K562 (cell line): ENCODE measurements around the gene MED19. TPM values are rescaled to one million over a fixed set of nuclear protein-coding genes. Genes with fewer than 3 reads are reported as not detected.

Experiments used
- CREB1 ChIP-seq, 2 experiments: sonication (generic) in 1 of 2; formaldehyde crosslinking in 1 of 2; IDR thresholded peaks; 2 replicates each; pipeline versions ENCODE4 v1.6.1 to v1.8.0; 2012 to 2022; ENCODE audit warnings: inconsistent platforms in 1 of 2, mild to moderate bottlenecking in 1 of 2, missing genetic modification reagents in 1 of 2, moderate library complexity in 1 of 2
- CTBP1 ChIP-seq: fragments of 450-650 bp; IDR thresholded peaks from 2 replicates; pipeline ENCODE4 v1.6.1; 2016; ENCODE audit warnings: borderline replicate concordance
- EP400 ChIP-seq: fragments of 450-650 bp; IDR thresholded peaks from 2 replicates; pipeline ENCODE4 v1.6.1; 2017; ENCODE audit warnings: antibody characterized with exemption, mild to moderate bottlenecking, moderate library complexity
- ESRRB ChIP-seq: fragments of 250-450 bp; sonication (Bioruptor Pico); IDR thresholded peaks from 2 replicates; pipeline ENCODE4 v1.5.0; 2020; ENCODE audit warnings: mild to moderate bottlenecking, moderate library complexity, borderline replicate concordance
- GATAD2B ChIP-seq: fragments of 450-650 bp; IDR thresholded peaks from 2 replicates; pipeline ENCODE4 v1.6.1; 2017; ENCODE audit warnings: mild to moderate bottlenecking, borderline replicate concordance
- HNRNPL ChIP-seq: fragments of 200-400 bp; formaldehyde crosslinking; IDR thresholded peaks from 2 replicates; pipeline ENCODE4 v1.6.1; 2017; ENCODE audit warnings: low read depth, mild to moderate bottlenecking, low read length
- KDM4B ChIP-seq, 2 experiments: fragments of 450-650 bp in 1 of 2; sonication (generic) in 1 of 2; IDR thresholded peaks; 2 replicates each; pipeline ENCODE4 v1.6.1; 2016 to 2017; ENCODE audit warnings: borderline replicate concordance in 2 of 2, antibody characterized with exemption in 1 of 2, low read depth in 1 of 2, mild to moderate bottlenecking in 1 of 2
- MCM2 ChIP-seq: fragments of 450-650 bp; IDR thresholded peaks from 2 replicates; pipeline ENCODE4 v1.6.1; 2017; ENCODE audit warnings: low read depth, mild to moderate bottlenecking
- RUNX1 ChIP-seq: sonication (generic); IDR thresholded peaks from 2 replicates; pipeline ENCODE4 v1.6.1; 2016; ENCODE audit warnings: antibody characterized with exemption, low read depth
- SIRT6 ChIP-seq: IDR thresholded peaks from one replicate; pipeline ENCODE4 v1.6.1; 2012; ENCODE audit warnings: low read depth, mild to moderate bottlenecking, control low read depth, inconsistent platforms, low read length, moderate library complexity
- TBP ChIP-seq: optimal IDR thresholded peaks from 2 replicates; pipeline ENCODE3; 2011; ENCODE audit warnings: low read depth, low read length, improper control_type of control experiment
- ZBTB1 ChIP-seq: sonication (generic); formaldehyde crosslinking; IDR thresholded peaks from 2 replicates; pipeline ENCODE4 v1.8.1; 2023; ENCODE audit warnings: missing genetic modification reagents, low read depth, mild to moderate bottlenecking, borderline replicate concordance
- ZKSCAN1 ChIP-seq: fragments of 150-350 bp; IDR thresholded peaks from 2 replicates; pipeline ENCODE4 v1.6.1; 2016; ENCODE audit warnings: low read depth, low read length
- ZNF134 ChIP-seq: fragments of 250-450 bp; sonication (Bioruptor Pico); conservative IDR thresholded peaks from 2 replicates; pipeline ENCODE4 v1.4.0; 2020
- ZNF384 ChIP-seq: IDR thresholded peaks from 2 replicates; pipeline ENCODE4 v1.6.1; 2012; ENCODE audit warnings: low read depth, low read length, improper control_type of control experiment
- ZNF41 ChIP-seq: fragments of 250-450 bp; sonication (Bioruptor Pico); conservative IDR thresholded peaks from 2 replicates; pipeline ENCODE4 v1.4.0; 2020; ENCODE audit warnings: mild to moderate bottlenecking
- ZNF644 ChIP-seq: fragments of 200-800 bp; sonication (Bioruptor generic); IDR thresholded peaks from 2 replicates; pipeline ENCODE4 v1.6.1; 2016; ENCODE audit warnings: low read depth, missing genetic modification characterization, missing compliant biosample characterization
- ZNF707 ChIP-seq: fragments of 250-450 bp; sonication (Bioruptor Pico); conservative IDR thresholded peaks from 2 replicates; pipeline ENCODE4 v1.8.0; 2022; ENCODE audit warnings: inconsistent platforms, mild to moderate bottlenecking, moderate library complexity
- polyA plus RNA-seq, 8 experiments: library from polyadenylated mRNA; depleted of rRNA in 4 of 8; stranded (reverse) in 5 of 8; unstranded in 3 of 8; fragments of >200 nt; fragmentation: Nextera tagmentation in 2 of 8; fragmentation: Illumina TruSeq in 1 of 8; extraction: Ambion mirVana in 2 of 8; extraction: Trizol in 1 of 8; gene quantifications; 2 replicates each; pipeline versions ENCODE4 v1.2.1 to v1.2.3, GENCODE V29; 2011 to 2014; ENCODE audit warnings: inconsistent platforms in 1 of 8, missing spikeins in 1 of 8
- total RNA-seq, 7 experiments: library from RNA; depleted of rRNA in 6 of 7; stranded (reverse); fragments of >200 nt in 6 of 7; fragmentation: Illumina TruSeq in 2 of 7; extraction: Trizol in 2 of 7; gene quantifications; 2 replicates each; pipeline versions ENCODE4 v1.2.1 to v1.2.3, GENCODE V29; 2011 to 2021; ENCODE audit warnings: low replicate concordance in 1 of 7
- TF ChIP-seq, protein P1 (sequence below): sonication (generic); formaldehyde crosslinking; IDR thresholded peaks from 2 replicates; pipeline ENCODE4 v1.8.0; 2023; ENCODE audit warnings: mild to moderate bottlenecking, missing genetic modification reagents
- TF ChIP-seq, protein P2 (sequence below), 2 experiments: fragments of 250-450 bp in 1 of 2; fragments of 450-650 bp in 1 of 2; sonication (Bioruptor Pico) in 1 of 2; IDR thresholded peaks; 2 replicates each; pipeline versions ENCODE4 v1.6.1 to v1.8.0; 2016 to 2021; ENCODE audit warnings: mild to moderate bottlenecking in 2 of 2, moderate library complexity in 2 of 2, missing compliant biosample characterization in 1 of 2, missing genetic modification characterization in 1 of 2
- TF ChIP-seq, protein P3 (sequence below): sonication (generic); formaldehyde crosslinking; IDR thresholded peaks from 2 replicates; pipeline ENCODE4 v1.8.0; 2022; ENCODE audit warnings: mild to moderate bottlenecking, low read depth, missing genetic modification reagents

Gene MED19
- total and polyA plus RNA-seq, 9 of the 15 experiments (the other 6 are each of a cell fraction or from before 2014, with no cell fraction given), result 7.3 to 23.5 (median 15.0) TPM

GRCh38 chr11:57741132-57742086 lies 29.4 kb upstream of the MED19 start, which contains the start of gene SELENOH (continued):
- TF ChIP-seq, protein P1, sequence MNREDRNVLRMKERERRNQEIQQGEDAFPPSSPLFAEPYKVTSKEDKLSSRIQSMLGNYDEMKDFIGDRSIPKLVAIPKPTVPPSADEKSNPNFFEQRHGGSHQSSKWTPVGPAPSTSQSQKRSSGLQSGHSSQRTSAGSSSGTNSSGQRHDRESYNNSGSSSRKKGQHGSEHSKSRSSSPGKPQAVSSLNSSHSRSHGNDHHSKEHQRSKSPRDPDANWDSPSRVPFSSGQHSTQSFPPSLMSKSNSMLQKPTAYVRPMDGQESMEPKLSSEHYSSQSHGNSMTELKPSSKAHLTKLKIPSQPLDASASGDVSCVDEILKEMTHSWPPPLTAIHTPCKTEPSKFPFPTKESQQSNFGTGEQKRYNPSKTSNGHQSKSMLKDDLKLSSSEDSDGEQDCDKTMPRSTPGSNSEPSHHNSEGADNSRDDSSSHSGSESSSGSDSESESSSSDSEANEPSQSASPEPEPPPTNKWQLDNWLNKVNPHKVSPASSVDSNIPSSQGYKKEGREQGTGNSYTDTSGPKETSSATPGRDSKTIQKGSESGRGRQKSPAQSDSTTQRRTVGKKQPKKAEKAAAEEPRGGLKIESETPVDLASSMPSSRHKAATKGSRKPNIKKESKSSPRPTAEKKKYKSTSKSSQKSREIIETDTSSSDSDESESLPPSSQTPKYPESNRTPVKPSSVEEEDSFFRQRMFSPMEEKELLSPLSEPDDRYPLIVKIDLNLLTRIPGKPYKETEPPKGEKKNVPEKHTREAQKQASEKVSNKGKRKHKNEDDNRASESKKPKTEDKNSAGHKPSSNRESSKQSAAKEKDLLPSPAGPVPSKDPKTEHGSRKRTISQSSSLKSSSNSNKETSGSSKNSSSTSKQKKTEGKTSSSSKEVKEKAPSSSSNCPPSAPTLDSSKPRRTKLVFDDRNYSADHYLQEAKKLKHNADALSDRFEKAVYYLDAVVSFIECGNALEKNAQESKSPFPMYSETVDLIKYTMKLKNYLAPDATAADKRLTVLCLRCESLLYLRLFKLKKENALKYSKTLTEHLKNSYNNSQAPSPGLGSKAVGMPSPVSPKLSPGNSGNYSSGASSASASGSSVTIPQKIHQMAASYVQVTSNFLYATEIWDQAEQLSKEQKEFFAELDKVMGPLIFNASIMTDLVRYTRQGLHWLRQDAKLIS, result peak; percentile 62; the same call in 1 of the 2 replicates
- peak; percentile 87 for TF ChIP-seq TBP
- TF ChIP-seq HNRNPL, result no peak
- TF ChIP-seq MCM2, result no peak
- TF ChIP-seq EP400, result peak; percentile 98
- TF ChIP-seq ZNF707 (CRISPR knock-in tag), result no peak
- TF ChIP-seq CTBP1, result peak; percentile 95
- peak; percentile 80 for TF ChIP-seq ZKSCAN1
- TF ChIP-seq CREB1 (IDR thresholded peaks at IDR 0.05), result peak; percentile 64; the same call in 1 of the 2 replicates
- TF ChIP-seq CREB1 (CRISPR knock-in tag; IDR thresholded peaks at IDR 0.05), result peak; percentile 74; the same call in 1 of the 2 replicates
- TF ChIP-seq GATAD2B, result peak; percentile 79
- TF ChIP-seq, protein P2, sequence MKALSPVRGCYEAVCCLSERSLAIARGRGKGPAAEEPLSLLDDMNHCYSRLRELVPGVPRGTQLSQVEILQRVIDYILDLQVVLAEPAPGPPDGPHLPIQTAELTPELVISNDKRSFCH (CRISPR knock-in tag; IDR thresholded peaks at IDR 0.05), result no peak
- TF ChIP-seq, protein P2 (tag; IDR thresholded peaks at IDR 0.05), result peak; percentile 85
- TF ChIP-seq, protein P3, sequence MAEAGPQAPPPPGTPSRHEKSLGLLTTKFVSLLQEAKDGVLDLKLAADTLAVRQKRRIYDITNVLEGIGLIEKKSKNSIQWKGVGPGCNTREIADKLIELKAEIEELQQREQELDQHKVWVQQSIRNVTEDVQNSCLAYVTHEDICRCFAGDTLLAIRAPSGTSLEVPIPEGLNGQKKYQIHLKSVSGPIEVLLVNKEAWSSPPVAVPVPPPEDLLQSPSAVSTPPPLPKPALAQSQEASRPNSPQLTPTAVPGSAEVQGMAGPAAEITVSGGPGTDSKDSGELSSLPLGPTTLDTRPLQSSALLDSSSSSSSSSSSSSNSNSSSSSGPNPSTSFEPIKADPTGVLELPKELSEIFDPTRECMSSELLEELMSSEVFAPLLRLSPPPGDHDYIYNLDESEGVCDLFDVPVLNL (CRISPR knock-in tag), result peak; percentile 89; the same call in 1 of the 2 replicates
- no peak for TF ChIP-seq ZNF41
- 0 out of 2 replicates have a peak, but pooled peaks have one; percentile 59 for TF ChIP-seq RUNX1
- no peak for TF ChIP-seq ZNF644 (tag)
- TF ChIP-seq ZNF384, result peak; percentile 79
- 0 out of 2 replicates have a peak, but pooled peaks have one; percentile 15 for TF ChIP-seq ZNF134
- TF ChIP-seq KDM4B (IDR thresholded peaks at IDR 0.05; ENCODE audit: borderline replicate concordance in 2 of 2, low read depth in 1 of 2), result peak in 1 of 2 experiments; percentile 92; a peak in 1 of 4 replicates
- TF ChIP-seq ZBTB1 (CRISPR knock-in tag), result peak; percentile 65; the same call in 1 of the 2 replicates
- TF ChIP-seq ESRRB (CRISPR knock-in tag), result no peak
- no peak for TF ChIP-seq SIRT6
